HG03378 (cell line): ENCODE results near the gene ZNF740.
"Not testable (repeated sequence)": the region's sequence is repeated elsewhere in the genome, so short reads cannot be mapped to it uniquely, and the experiment has no call there.

Experiments
- ATAC-seq: cut with Tn5 transposase; IDR thresholded peaks from one replicate; pipeline ENCODE4 v1.9.1; 2021; ENCODE audit warnings: mild to moderate bottlenecking, moderate library complexity; ENCODE audit not compliant: unreplicated experiment

Gene ZNF740

DNA sequence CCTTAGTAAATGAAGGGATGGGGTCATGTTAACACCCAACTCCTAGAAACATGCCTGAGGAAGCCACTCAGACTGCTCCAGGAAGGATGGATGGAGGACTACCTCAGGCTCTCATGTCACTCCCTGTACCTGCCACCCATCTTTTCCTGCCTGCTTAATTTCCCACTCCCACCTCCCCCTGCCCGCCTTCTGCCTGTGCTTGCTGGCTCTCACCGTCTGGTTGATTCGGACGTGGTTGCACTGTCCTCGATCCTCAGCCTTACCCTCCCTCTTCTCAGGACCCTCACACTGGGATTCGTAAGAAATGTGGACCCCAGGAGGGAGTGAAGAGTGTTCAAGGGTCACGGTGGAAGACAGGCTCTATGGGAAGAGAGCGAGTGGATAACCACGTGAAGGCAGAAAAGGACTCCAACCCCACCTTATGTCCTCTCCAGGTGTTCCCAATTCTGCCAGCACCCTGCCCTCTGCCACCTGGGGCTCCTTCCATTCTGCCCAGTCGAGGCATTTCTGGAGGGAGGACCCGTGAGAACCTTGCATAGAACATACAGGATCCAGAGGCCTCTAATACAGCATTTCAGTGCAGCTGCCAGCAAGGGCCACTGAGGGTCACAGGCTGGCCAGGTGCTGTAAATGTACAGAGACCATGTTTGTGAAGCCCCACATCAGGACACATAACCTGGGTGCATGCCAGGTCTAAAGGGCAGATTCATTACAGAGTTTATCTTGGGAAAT is 13.6 kb downstream of the ZNF740 start:
- ATAC-seq, result no peak

DNA sequence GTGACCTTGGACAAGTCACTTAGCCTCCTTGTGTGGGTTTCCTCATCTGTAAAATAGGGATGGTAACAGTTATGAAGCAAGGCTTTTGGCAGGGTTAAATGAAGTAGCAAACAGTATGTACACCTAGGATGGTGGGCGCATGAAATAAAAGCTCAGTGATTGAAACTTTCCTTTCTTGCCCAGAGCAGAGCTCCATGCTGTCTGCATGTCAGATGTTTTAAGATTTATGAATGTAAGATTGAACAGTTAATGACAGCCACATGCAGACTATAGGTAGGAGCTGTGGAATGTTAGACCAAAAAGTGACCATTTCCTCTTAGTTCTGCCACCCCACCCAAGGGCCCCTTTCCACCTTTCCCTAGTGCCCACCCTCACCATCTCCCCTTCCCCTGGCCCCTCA is 14.5 kb downstream of the ZNF740 start:
- ATAC-seq, result no peak

DNA sequence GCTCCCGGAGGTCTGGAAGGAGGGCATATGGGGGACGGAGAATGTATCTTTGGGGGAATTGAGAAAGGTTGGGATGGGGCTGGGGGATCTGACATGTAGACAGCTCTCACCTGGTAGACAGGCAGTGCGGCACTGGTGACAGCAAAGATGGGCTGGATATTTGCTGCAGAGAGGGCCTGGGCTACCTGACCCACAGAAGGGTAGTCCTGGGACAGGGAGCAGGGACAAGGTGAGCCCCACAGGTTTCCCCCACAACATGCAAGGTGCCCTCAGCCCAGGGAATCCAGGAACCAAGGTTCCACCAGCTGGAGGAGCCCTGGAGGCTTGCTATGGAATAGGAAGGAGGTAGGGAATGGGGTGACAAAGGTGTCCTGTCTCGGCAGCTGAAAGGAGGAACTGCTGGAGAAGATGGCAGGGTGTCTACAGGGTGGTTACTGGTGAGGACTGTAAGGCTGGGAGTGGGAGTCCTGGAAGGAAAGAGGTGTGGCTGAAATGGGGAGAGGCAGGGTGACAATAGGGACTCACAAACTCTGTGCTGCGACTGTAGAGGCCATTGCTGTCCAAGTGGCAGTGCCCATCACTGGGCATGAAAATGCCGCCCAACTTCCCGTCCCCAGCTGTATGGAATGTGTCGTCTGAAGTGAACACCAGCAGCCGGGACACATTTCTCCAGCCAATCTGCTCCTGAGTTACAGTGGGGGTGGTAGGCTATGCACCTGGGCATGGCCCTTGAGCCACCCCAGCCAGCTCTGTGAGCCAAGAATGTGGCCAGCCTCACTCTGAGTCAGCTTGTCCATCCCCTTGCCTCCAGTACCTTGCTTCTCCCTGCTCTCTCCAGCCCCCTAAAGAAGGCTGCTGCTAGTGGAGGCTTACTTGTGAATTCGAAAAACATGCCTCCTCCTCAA is 15.2 kb downstream of the ZNF740 start:
- no peak for ATAC-seq

DNA sequence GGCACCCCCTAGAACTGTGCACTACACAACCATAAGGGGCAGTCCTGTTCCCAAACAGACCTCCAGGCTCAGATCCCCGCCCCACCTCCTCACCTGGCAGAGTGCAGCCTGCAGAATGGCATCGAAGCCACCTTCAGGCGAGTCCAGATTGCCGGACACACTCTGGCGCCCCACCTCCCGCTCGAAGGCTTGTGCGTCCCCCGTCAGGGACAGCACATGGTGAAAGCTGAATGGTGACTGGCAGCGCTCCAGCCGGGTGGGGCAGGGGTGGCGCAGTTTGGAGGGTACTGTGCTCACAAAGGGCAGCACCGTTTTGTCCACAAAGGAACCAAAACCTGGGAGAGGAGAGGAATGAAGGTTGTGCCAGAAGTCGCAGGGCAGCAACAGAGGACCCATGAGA is 16.0 kb downstream of the ZNF740 start:
- ATAC-seq, result no peak

DNA sequence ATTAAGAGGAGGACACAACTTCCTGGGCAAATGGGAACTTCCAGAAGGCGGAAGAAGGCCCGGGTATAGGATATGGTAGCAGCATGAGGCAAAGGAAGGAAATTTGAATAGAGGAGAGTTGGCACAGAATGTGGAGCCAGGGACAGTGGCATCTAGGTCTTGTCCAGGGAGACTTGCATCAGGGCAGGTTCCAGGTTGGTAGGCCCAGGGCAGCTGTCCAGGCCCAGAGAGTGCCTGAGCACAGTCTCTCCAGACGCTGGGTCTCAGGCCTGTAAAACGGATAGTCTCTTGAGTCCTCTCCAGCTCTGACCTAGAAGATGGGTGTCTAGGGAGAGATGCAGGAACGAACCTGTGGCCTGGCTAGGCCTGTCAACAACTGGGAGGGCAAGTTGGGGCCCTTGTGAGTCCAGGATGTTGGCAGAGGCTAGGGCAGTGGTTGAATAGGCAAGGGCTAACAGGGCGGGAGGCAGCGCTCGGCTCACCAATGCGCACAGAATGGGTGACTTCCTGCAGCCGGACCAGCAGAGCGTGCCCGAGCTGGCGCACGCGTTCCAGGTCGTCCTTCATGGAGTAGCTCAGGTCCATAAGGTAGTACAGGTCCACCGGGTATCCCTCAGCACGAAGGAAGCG is 16.6 kb downstream of the ZNF740 start:
- ATAC-seq, result no peak

DNA sequence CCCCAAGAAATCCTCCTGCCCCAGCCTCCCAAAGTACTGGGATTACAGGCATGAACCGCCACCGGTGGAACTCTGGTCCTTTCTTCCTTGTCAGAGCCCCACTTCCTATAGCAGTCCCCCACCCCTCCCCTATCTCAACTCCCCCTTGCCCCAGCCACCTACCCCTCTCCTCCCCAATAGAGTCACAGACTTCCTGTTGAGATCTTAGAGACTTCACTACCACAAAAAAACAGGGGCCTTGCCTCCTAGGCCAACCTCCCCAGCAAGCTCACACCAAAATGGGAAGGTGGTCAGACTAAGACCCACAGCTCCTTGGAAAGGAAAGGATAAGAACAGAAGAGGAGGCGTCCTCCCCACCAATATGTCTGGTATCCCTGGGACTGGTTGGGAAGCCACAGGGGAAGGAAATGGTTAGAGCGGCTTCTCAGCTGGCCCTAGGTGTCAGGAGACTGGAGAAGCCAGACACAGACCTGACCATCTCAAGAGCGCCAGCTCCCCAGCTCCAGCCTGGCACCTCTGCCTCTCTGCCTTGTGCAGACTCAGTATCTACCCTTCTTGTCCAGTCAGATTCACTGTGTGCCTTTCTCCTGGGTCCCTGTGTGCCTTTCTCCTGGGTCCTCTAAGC is 18.1 kb downstream of the ZNF740 start:
- no peak for ATAC-seq

DNA sequence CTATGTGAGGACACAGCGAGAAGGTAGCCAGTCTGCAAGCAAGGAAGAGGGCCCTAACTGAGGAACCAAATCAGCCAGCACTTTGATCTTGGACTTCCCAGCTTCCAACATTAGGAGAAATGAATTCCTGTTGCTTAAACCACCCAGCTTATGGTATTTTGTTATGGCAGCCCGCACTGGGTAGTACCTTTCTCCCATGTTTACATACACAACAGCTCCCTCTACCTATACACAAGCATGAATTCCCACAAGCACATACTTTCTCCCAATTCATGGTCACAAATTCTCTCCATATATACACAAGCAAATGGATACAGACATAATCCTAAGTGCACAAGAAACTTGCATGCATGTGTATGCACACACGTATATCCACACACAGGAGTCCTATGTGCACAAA is 19.2 kb downstream of the ZNF740 start:
- ATAC-seq, result no peak

DNA sequence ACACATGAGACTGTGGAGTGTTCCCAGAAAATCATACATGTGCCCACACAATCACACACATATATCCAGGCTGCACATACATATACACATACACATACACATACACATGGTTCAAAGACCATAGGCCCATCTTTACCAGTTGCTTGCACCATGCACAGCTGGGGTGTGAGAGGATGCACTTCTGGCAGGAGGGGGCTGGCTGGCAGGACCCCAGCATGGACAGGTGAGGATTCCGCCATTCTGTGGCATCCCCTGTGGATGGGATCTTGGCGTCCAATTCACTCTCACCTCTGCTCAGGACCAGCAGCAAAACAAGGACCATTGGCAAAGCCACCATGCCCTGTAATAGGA is 19.6 kb downstream of the ZNF740 start:
- peak; percentile 6 for ATAC-seq

DNA sequence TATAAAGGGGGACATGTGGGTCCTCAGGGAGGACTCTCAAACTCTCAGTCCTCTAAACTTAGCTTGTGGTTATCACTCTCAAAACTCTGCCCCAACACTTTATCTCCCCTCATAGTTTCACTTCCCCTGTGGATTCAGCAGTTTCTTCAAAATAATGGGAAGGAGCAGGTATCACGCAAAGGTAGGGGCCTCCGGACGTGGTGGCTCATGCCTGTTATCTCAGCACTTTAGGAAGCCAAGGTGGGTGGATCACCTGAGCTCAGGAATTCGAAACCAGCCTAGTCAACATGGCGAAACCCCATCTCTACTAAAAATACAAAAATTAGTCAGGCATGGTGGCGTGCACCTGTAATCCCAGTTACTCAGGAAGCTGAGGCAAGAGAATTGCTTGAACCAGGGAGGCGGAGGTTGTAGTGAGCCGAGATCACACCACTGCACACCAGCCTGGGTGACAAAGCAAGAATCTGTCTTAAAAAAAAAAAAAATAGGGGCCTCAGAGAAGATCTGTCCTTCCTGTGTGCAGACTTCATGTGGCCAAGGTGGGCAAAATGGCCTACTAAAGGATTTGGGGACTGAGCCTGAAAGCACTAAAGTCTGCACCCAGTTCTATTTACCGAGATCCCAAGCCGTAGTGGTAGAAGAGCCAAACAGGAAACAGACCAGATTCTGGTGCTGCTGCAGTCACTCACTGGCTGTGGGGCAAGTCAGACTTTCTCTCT is 20.1 kb downstream of the ZNF740 start:
- peak; percentile 66 for ATAC-seq

DNA sequence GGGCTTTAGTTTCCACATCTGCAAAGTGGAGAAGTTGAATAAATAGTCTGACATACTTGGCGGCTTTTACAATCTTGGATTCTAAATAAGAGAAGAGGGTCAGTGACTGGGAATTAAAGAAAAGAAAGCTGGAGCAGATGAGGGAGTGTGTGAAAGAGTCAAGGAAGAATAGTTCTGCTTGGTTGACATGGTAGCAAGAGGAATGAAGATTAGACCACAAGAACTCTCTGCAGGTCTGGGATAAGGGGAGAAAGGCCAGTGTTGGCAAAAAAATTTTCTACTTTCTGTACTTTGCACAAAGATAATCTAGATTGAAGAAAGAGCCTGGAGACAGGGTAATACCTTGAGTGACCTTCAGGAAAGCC is 20.6 kb downstream of the ZNF740 start:
- ATAC-seq, result no peak

DNA sequence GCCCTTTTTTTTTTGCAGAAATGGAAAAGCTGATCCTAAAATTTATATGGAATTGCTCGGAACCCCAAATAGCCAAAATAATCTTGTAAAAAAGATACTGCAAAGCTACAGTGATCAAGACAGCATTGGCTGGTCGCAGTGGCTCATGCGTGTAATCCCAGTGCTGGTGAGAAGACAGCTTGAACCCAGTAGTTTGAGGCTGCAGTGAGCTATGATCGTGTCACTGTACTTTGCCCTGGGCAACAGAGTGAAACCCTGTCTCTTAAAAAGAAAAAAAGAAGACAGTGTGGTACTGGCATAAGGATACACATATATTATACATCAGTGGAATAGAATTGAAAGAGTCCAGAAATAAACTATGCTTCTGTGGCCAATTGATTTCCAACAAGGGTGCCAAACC is 21.1 kb downstream of the ZNF740 start:
- ATAC-seq, result no peak

DNA sequence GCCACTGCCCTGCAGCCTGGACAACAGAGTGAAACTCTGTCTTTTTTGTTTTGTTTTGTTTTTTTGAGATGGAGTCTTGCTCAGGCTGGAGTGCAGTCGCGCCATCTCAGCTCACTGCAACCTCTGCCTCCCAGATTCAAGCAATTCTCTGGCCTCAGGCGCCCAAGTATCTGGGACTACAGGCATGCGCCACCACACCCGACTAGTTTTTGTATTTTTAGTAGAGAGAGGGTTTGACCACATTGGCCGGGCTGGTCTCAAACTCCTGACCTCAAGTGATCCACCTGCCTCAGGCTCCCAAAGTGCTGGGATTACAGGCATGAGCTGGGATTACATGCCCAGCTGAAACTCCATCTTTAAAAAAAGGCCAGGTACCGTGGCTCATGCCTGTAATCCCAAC is 21.8 kb downstream of the ZNF740 start:
- ATAC-seq, result not testable (repeated sequence)

DNA sequence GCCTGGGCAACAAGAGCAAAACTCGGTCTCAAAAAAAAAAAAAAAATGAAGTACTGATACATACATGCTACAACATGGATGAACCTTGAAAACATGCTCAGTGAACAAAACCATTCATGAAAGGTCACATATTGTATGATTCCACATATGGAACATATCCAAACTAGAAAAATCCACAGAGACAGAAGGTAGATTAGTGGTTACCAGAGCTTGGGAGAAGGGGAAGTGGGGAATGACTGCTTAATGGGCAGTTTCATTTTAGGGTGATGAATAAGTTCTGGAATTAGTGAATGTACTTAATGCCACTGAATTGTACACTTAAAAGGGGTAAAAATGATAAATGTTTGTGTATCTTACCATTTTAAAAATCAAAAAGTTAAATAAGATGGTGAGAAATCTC is 23.8 kb downstream of the ZNF740 start:
- no peak for ATAC-seq

DNA sequence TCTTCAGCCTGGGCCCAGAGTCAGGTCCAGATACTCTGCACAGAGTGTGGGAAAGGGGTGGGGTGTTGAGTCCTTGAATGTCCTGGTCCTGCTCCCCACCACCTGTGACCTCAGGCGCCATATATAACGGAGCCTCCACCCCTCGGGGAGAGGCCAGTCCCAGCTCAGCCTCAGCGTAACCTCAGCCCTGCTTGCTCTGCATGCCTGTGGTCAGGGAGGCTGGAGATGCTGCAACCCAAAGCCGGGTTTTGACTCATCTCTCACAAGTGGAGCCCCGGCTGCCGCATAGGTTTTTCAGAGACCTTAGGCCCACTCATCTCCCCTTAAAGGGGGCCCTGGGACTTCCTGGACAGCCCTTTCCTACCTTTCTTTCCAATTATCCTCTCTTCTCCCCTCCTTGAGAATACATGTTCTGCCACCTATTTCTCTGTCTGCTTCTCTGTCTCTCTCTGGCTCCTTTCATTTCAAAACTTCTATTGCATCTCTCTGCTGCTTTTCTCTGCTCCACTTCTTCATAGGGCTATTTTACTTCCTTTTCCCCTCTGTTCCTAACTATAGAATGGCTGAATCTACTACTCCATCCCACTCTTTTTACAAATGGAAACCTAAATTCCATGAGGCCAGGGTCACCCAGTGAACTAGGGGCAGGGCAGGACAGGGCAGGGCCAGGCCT is 25.4 kb downstream of the ZNF740 start:
- peak; percentile 67 for ATAC-seq

DNA sequence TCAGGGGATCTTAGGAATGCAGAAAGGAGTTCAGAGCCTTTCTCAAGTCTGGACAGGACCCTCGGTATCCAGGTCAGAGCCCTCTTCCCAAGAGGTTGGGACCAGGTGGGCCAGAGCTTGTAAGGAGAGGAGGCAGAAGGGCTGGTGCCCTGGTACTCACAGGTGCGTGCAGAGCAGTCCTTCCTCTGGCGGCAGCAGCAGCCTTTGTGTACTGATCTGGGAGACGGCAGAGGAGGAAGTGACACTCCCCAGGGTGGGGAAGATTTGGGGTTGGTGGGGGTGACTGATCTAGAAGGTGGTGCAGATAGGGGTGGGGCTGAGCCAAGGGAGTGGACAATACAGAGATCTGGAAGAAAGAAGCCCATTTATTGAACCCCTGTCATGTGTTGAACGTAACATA is 26.5 kb downstream of the ZNF740 start, which contains the start of gene ITGB7:
Gene ITGB7 (minus strand): TSS at position 210 of the 400 bp plus-strand sequence. CDS start 6,808 bp downstream, outside the sequence.
- ATAC-seq, result peak; percentile 38

DNA sequence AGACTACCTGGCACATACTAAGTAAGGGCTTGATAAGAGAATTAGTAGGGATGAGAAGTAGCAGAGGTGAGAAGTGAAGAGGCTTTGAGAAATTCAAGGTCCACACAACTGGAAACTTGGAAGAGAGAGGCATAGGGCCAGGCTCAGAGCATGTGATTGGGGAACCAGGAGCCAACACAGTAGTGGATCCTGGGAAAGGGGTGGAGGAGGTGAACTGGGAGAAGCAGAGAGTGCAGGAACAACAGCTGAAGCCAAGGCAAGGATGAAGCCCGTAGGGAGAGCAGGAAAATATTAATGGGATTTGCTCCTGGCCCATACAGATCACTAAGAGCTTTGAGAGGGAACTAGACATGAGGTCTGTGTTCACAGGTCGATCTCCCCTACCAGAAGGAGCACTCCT is 27.9 kb downstream of the ZNF740 start:
- no peak for ATAC-seq

DNA sequence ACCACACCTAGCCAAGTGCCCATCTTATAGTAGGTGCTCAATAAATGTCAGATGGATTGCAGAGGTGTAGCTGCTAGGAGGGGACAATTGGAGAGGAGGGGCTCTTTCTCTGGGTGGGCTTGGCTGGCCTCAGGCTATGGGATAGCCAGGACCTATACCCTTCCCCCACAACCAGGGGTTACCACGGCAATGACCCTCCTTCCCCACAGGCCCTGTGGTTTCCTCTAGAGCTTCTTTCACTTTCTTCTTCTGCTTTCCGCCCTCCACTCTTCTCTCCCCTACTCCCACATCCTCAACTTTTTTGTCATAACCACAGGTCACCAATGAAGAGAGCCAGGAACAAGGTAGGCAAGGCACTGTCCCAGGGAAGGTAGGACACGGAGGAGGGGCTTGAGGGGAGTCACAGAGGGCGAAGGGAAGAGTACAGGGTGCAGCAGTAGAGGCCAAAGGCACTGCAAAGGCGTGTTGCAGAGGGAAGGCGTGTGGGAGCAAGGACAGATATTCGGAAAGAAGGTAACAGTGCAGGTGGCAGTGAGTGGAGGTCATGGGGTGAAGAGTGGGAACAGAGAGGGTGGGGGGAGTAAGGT is 28.4 kb downstream of the ZNF740 start:
- no peak for ATAC-seq

DNA sequence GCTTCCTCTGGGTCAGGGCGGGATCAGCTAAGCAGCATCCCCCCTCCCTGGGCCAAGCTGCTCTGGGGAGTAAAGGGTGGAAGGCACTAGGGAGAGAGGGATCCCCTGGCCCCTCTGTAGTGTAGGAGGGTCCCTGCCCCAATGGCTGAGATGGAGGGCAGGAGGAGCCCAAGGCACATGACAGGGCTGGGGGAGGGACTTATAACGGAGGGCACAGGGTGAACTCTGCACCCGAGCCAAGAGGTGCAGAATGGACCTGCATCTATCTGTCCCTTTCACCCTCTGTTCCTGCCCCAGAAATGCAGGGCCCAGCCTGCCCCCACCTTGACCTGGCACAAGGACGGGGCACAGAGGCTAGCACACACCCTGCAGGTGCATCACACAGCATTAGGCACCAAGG is 30.3 kb downstream of the ZNF740 start:
- ATAC-seq, result no peak

DNA sequence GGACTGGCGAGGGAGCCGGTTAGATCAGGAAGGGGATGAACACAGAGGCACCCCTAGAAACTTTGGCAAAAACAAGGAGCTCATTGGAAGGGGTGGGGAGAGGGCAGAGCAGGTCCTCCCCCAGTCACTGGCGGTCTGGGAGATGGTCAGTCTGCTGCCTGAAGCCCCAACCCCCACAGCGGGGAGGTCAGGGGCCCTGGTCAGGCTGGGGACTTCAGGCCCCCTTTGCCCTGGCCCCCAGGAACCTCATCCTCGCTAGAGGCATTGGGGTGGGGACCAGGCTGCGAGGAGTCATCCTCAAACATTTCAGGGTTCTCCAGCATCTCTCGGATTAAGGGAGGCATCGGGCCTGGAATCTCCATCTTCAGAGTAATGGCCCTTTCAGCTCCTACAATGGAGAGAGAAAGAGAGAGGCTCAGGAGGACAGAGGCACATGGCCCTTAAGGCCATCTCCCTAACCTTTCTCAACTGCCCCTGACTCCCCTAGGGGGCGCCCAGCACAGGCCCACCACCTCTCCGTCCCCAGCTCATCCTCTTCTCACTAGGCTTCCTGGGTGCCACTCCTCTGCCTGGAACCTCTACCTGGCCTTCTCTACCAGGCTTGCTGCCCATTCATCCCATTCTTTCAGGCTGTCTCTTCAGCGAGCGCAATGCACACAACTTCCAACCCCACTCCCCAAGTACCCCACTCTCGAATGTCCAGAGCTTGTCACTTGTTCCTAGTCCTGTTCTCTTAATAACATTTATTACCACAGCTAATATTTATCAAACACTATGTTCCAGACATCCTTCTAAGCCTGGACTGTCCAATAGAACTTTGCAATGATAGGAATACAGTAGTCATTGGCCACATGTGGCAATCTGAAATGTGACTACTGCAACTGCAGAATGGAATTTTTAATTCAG is 31.2 kb downstream of the ZNF740 start:
- ATAC-seq, result no peak
